ENCODE results near the gene ZNF579.
"Not testable (repeated sequence)": the region's sequence is repeated elsewhere in the genome, so short reads cannot be mapped to it uniquely, and the experiment has no call there.

ZNF579 gene

DNA sequence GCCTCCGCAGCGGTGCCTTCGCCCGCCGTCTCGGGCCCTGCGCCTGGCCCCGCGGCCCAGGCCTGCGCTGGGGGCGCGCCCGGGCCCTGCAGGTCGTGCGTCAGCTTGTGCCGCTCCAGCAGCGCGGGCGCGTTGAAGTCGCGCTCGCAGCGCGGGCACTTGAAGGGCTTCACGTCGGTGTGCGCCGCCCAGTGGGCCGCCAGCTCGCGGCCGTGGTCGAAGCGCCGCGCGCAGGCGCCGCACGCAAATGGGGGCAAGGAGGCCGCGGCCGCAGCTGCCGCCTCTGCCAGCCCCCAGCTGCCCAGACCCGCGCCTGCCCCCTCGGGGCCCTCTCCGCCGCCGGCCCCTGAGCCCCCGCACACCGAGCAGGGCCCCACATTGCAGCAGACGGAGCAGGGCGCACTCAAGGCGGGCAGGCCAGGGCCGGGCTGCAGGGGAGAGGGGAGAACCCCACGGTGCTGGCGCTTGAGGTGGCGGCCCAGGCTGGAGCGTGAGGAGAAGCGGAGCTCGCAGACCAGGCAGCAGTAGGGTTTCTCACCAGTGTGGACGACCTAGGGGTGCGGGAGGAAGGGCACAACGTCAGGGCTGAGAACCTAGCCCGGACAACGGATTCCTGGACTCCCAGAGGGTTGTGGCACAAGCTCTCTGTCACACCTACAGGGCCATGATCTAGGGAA, 12.6 kb upstream of the ZNF579 start:
- no peak for DNase-seq (ENCODE audit: low spot score)

DNA sequence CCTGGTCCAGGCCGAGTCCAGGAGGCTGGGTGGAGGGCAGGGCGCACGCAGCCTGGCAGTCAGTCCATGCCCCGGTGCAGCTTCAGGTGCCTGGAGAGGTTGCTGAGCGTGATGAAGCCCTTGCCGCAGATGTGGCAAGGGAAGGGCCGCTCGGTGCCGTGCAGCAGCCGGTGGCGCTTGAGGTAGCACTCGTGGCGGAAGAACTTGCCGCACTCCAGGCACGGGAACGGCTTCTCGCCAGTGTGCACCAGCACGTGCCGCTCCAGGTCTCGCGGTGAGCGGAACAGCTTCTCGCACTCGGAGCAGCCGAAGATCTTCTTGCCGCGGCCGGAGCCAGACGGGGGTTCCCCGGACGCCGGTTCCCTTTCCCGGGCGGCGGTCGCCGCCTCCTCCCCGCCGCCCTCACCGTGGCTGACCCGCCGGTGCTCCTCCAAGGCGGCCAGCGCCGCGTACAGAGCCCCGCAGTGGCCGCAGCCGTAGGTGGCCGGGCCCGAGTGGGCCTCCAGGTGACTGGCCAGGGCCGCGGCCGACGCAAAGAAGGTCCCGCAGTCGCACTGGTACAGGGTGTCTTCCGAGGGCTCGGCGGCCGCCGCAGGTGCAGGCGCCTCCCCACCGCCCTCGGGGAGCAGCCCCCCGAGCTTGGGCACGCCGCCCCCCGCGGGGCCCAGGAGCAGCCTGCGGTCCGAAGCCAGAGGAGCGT, 11.9 kb upstream of the ZNF579 start:
- DNase-seq (ENCODE audit: low spot score): no peak

DNA sequence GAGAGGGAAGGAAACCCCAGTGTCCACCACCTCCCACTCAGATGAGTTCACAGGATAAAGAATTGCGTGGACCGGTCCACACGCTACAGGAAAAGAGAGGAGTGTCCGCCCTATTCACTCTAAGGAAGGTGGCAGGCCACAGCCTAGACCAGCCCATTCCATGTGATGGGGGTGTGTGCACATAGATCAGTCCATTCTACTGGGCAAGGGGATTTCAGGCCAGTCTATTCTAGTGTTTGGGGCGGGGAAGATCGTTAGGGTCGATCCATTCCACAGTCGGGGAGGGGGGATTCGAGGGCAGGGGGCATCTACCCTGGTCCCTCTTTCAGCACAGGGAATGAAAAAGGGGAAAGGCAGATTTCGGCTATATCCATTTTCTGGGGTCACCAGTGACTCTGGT, 10.9 kb upstream of the ZNF579 start:
- DNase-seq (ENCODE audit: low spot score): no peak

DNA sequence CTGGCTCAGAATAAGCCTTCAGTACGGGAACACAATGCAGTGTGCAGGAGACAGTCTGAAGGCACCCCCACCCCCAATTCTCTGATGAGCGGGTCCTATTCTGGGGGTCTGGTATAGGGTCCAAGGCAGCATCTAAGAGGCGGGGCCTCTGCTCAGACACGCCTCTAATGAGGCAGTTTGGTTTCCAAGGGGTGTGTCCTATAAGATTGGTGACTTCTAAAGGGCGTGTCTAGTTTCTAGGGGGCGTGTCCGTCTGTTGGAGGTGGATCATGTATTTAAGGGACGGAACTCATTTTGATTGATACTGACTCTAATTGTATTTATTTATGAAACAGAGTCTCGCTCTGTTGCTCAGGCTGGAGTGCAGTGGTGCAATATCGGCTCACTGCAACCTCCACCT, 10.0 kb upstream of the ZNF579 start:
- DNase-seq (ENCODE audit: low spot score): no peak

DNA sequence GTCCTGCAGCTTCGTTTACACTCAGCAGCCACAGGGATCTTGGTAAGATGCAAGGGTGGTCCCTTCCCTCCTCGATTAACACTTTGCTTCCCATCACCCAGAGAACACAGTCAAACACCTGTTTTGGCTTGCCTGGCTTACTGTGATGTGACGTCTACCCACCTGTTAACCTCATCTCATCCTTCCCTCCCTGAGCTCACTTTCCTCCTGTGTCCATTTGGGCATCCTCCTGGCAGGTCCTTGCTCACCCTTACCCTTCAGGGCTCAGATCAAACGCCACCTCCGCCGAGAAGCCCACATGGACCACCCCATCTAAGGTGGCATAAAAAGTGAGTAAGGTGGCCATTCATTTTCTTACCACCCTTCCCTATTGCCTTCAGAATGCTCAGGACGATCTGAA, 9.5 kb upstream of the ZNF579 start:
- DNase-seq (ENCODE audit: low spot score): no peak

DNA sequence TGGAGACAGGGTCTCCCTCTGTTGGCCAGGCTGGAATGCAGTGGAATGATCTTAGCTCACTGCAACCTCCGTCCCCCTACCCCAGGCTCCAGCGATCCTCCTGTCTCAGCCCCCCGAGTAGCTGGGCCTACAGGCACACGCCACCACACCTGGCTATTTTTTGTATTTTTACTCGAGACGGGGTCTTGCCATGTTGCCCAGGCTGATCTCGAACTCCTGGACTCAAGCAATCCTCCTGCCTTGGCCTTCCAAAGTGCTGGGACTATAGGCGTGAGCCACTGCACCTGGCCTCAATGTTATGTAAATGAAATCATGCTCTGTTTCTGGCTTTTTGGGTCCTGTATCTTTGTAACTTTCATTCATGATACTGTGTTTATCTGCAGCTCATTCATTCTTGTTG, 8.1 kb upstream of the ZNF579 start:
- no peak for DNase-seq (ENCODE audit: low spot score)

DNA sequence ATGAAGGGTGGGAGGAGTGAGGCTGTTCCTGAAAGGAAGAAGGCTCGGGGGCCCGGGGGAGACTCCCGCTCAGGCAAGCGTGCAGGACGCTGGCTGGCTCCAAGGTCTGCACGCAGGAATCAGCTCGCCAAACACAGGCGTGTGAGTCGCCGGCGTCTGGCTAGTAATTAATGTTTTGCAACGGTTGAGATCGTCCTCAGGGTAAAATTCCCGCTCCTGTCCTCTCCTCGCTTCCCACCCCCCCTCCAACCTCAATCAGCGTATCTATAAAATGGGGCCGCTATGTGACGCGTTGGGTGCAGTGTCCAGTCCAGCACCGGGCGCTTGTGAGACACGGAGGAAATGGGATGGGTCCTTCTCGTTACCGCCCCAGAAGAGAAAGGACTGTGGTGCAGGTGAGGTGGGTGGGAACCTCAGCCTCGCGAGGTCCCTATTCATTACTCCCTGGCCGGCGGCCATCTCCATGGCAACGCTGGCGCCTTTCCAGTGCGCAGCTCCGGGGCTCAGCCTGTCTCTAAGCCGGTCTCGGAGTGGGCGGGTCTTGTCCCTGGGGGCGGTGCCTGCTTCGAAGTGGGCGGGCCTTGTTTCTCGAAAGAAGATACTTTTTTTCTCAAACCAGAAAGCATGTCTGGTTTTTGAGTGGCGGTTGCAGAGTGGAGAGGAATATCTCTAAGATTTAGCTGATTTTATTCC, 6.5 kb upstream of the ZNF579 start:
- DNase-seq (ENCODE audit: low spot score): peak; percentile 94

DNA sequence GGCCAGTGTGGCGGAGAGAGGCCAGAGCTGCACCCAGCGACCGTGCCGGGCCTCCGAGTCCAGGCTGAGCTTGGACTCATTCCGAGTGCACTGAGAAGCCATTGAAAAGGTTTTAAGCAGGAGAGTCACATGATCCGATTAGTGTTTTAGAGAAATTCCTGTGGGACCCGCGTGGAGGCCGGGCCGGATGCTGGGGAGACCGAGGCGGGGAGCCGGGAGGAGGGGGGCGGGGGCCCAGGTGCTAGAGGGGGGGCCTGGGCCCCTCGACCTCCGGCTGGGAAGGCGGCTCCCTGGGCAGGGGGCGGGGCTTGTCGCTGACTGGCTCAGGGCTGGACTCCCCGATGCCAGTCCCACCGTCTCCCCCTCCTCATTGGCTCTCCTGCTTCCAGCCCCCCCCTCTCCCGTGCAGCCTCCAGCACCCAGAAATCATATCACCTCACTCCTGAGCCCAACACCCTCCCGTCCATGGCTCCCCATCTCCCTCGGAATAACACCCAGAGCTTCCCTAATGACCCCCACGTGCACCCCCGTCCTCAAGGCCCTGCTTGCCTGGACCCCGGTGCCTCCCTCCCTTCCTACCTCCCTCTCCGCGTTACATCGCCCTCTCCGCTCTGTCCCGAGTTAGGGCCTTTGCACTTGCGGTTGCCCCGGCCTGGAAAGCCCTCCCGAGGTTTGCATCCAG, 5.2 kb upstream of the ZNF579 start:
- peak; percentile 32 for DNase-seq (ENCODE audit: low spot score)

DNA sequence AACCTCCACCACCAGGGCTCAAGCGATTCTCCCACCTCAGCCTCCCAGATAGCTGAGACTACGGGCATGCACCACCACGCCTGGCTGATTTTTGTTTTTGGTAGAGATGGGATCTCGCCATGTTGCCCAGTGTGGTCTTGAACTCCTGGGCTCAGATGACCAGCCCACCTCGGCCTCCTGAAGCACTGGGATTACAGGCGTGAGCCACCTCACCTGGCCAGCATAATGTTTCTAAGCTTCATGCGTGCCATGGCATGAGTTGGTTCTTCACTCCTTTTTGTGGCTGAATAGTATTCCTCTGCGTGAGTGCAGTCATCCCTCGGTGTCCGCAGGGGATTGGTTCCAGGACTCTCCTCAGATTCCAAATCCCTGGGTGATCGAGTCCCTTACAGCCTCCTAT, 4.2 kb upstream of the ZNF579 start:
- no peak for DNase-seq (ENCODE audit: low spot score)

DNA sequence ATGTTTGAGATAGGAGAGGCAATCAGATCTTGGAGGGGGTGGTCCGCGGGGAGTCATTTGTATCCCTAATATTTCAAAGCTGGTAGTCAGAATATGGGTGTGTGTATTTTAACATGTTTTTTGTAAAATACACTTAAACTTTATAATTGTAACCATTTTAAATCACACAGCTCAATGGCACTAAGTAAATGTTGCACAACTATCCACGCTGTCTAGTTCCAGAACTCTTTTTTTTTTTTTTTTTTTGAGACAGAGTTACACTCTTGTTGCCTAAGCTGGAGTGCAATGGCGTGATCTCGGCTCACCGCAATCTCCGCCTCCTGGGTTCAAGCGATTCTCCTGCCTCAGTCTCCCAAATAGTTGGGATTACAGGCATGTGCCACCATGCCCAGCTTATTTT, 3.2 kb upstream of the ZNF579 start:
- not testable (repeated sequence) for DNase-seq (ENCODE audit: low spot score)

DNA sequence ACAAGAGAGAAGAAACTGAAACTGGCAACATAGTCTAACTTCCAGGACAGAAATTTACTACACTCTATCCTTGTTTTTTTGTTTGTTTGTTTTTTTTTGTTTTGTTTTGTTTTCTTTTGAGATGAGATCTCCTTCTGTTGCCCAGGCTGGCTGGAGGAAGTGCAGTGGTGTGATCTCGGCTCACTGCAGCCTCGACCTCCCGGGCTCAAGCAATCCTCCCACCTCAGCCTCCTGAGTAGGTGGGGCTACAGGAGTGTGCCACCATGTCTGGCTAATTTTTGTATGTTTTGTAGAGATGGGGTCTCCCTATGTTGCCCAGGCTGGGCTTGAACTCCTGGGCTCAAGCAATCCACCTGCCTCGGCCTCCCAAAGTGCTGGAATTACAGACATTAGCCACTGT, 1.6 kb upstream of the ZNF579 start:
- DNase-seq (ENCODE audit: low spot score): not testable (repeated sequence)

DNA sequence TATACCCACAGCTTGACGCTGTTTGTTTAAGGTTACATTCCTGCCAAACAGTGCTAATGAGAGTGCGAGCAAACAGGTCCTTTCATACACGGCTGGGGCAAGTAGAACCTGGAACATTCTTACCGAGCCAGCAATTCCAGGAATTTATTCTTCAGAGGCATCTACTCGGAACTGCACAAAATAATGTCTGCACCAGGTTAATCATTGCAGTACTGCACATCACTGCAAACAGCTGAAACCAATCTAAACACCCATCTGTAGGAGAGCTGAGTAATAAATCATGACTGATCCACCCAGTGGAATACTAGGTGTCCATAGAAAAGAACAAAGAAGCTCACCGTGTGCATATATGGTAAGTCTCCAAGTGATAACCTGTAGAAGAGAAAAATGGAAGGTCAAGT, 1.2 kb upstream of the ZNF579 start:
- no peak for DNase-seq (ENCODE audit: low spot score)

DNA sequence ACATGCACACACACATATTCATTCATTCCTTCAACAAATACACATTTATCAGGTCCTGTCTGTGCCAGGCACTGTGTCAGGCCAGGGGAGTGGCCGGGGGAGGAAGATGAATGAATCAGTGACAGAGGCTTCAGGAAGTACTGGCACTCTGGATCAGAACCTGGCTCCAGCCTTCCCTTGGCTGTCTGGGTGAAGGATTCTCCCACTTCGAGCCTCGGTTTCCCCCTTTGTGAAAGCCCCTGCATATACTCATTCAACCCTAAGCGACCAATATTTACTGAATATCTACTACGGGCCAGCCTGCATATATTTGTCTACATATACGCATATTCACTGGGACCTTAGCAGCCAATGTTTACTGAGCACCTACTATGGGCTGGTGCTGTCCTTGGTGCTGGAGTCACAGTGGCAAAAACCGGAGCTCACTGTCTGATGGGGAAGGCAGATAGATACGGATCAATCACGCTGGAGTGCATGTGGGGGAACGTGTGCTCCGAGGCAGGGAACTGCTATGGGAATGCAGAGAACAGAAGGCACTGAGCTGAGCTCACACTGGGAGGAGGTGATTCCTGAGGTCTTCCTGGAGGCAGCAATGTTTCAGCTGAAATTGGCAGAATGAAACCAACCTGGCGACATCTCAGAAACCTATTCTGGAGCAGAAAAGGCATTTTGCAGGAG, 636 bp upstream of the ZNF579 start:
- DNase-seq (ENCODE audit: low spot score): peak; percentile 18

DNA sequence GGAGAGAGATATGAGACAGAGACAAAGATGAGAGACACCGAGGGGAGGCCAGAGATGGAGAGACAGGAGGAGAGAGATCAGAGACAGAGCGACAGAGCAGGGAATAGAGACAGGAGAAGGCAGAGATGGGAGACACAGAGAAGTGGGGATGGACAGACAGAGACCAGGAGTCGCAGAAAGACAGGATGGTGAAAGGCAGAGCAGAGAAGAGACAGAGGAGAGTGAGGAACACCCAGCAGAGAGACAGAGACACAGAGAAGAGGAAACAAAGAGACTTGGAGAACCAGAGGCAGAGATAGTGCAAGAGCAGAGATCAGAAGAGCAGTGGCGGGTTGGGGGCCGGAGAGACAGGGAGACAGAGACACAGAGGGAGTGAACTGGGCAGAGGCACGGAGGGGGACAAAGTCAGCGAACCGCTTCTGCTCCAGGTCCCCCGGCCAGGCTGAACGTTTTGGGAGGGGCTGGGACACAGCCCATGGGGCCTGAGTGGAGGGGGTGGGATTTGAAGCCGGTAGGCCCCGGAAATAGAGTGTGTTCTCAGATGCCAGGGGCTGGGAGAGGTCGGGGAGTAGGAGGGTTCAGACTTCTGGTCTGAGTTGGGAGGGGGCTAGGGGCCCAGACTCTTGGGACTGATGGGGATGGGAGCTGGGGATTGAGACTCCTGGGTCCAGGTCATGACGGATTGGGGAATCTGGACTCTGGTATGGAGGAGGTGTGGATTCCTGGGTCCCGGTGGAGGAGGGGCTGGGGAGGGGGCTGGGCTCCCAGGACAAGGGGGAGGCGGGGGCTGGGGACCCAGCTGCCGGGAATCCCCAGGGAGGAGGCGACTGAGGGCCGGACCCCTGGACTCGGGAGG, 654 bp downstream of the ZNF579 start:
- DNase-seq (ENCODE audit: low spot score): no peak

DNA sequence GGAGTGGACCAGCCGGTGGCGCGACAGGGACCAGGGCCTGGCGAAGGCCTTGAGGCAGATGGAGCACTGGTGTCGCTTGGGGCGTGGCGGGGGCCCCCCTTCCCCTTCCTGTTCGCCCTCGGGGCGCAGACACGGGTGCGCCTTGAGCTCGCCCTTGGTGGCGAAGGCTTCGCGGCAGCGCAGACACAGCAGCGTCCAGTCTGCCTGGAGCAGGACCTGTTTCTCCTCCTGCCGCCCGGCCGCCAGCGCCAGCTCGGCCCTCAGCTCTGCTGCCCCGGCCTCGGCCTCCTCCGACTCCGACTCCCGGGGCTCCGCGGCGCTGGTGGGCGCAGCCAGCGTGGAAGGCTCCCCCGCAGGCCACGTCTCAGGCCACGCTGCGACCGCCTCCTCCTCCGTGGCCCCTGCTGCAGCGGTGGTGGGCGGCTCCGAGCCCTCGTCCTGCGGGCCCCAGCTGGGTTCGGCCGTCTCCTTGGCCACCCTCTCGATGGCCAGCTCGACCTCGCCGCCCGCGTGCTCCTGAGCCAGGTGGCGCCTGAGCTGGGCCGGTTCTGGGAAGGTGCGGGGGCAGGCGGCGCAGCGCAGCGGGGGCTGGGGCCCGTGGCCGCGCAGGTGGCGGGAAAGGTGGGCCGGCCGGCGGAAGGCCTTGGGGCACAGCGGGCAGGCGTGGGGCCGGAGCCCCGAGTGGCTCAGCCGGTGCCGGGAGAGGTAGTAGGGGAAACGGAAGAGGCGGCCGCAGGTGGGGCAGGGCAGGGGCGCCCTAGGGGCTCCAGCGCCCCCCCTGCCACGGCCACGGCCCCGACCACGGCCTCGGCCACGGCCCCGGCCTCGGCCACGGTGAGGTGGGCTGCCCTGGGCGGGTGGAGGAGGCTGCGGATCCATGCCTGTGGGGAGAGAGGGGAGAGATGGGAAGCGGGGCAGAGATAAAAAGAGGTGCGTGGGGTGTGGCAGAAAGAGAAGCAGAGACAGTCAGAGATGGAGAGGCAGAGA, 1.6 kb downstream of the ZNF579 start:
- no peak for DNase-seq (ENCODE audit: low spot score)

DNA sequence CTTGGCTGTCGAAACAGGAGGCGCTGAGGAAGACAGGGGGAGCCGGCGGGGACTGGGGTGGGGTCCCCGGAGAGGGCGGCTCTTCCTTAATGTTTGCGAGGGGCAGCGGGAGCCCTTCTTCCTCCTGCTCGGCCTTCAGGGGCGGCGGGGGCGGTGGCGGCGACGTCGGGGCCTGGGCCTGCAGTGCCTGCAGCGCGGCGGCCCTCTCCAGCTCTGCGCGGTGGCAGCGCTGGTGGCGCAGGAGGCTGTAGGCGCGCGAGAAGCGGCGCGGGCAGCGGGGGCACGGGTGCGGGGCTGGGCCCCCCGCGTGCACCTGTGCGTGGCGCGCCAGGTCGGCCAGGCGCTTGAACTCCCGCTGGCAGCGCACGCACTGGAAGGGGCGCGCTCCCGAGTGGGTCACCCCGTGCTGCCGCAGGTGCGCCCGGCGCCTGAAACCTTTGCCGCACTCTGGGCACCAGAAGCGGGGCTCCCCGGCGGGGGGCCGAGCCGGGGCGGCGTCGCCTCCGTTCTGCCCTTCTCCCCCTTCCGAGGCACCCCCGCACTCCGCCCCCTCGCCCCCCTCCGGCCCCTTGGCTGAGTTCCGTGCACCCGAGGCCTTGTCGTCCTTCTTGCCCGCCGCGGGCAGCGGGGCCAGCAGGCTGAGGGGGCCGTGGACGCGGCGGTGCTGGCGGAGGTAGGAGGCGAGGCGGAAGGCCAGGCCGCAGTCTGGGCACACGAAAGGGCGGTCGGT, 2.5 kb downstream of the ZNF579 start:
- DNase-seq (ENCODE audit: low spot score): no peak

DNA sequence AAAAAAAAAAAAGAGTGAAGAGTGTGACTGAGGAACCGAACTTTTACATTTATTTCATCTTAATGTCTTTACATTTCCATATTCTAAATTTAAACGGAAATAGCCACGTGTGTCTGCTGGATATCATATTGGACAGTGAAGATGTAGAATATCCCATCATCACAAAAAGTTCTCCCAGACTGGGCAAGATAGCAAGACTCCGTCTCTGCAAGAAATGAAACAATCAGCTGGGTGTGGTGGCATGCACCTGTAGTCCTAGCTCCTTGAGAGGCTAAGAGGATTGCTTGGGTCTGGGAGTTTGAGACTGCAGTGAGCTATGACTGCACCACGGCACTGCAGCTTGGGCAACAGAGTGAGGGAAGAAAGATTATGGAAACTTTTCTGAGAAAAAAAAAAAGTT, 3.9 kb downstream of the ZNF579 start:
- DNase-seq (ENCODE audit: low spot score): no peak

DNA sequence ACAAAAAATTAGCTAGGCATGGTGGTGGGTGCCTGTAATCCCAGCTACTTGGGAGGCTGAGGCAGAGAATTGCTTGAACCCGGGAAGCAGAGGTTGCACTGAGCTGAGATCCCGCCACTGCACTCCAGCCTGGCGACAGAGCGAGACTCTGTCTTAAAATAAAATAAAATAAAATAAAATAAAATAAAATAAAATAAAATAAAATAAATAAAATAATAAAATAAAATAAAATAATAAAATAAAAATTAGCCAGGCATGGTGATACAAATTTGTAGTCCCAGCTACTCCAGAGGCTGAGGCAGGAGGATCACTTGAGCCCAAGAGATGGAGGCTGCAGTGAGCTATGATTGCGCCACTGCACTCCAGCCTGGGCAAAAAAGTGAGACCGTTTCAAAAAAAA, 6.7 kb downstream of the ZNF579 start:
- DNase-seq (ENCODE audit: low spot score): not testable (repeated sequence)

DNA sequence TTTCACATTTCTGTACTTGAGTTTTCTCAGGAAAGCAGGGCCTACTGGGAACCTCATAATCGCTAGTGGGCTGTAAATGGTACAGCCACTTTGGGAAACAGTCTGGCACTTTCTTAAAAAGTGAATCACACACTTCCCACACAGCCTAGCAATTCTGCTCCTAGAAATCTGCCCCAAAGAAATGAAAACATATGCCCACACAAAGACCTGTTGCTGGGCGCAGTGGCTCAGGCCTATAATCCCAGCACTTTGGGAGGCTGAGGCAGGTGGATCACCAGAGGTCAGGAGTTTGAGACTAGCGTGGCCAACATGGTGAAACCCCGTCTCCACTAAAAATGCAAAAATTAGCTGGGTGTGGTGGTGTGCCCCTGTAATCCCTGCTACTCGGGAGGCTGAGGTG, 11.2 kb downstream of the ZNF579 start:
- DNase-seq (ENCODE audit: low spot score): not testable (repeated sequence)
